Esophagus (tissue), 2 donors: ENCODE measurements around the gene CCRL2. TPM values are rescaled to one million over a fixed set of nuclear protein-coding genes. Genes with fewer than 3 reads are reported as not detected.

Source experiments
- H3K27ac ChIP-seq, 2 donors: one replicate each; pipeline ENCODE4 v1.5.1; 2013; ENCODE audit warnings: low read depth in 2 of 2, mild to moderate bottlenecking in 2 of 2, inconsistent platforms in 1 of 2, low read length in 1 of 2, moderate library complexity in 1 of 2
- H3K27me3 ChIP-seq, 2 donors: one replicate each; pipeline ENCODE4 v1.6.1; 2013; ENCODE audit warnings: low read length in 2 of 2, control low read depth in 1 of 2, mild to moderate bottlenecking in 1 of 2; ENCODE audit not compliant: insufficient read depth in 2 of 2, control insufficient read depth in 1 of 2
- H3K36me3 ChIP-seq, 2 donors: one replicate each; pipeline ENCODE4 v1.6.1; 2013; ENCODE audit warnings: low read length in 1 of 2; ENCODE audit not compliant: control insufficient read depth in 2 of 2, insufficient read depth in 2 of 2
- H3K4me1 ChIP-seq, 2 donors: one replicate each; pipeline ENCODE4 v1.6.1; 2013; ENCODE audit warnings: low read length in 1 of 2; ENCODE audit not compliant: control insufficient read depth in 2 of 2, insufficient read depth in 2 of 2
- H3K4me3 ChIP-seq, 2 donors: one replicate each; pipeline ENCODE4 v1.5.1; 2013; ENCODE audit warnings: low read length in 2 of 2, mild to moderate bottlenecking in 2 of 2, low read depth in 1 of 2, moderate library complexity in 1 of 2
- H3K9me3 ChIP-seq, 2 donors: one replicate each; pipeline ENCODE4 v1.6.1; 2013; ENCODE audit warnings: mild to moderate bottlenecking in 2 of 2, low read depth in 1 of 2, low read length in 1 of 2, moderate library complexity in 1 of 2; ENCODE audit not compliant: control insufficient read depth in 2 of 2, insufficient read depth in 1 of 2
- WGBS, 2 donors: extraction: QIAGEN DNeasy Blood & Tissue Kit; methylation state at CpG; one replicate each; pipeline ENCODE4 v1.1.7; 2013; 5-methylcytosine and 5-hydroxymethylcytosine counted together
- polyA plus RNA-seq, 2 donors: library from polyadenylated mRNA; stranded (reverse); fragments of 200-250 nt; gene quantifications; one replicate each; pipeline ENCODE4 v1.2.3, GENCODE V29; 2013
- donor health status: healthy with polysubstance abuse.
- donor health status: Bipolar disorder and iron deficiency.

Gene CCRL2
- polyA plus RNA-seq, 2 donors, result 0.28 to 0.29 TPM

- no peaks in the 10 kb centered on the region for H3K36me3 ChIP-seq
- no peaks in the 10 kb centered on the region for H3K27me3 ChIP-seq
- H3K27ac ChIP-seq, result no peak overlapping the region
- no peak overlapping the region for H3K4me3 ChIP-seq
- WGBS, 2 donors, result 75 to 93% methylated on average over 2 of the region's 2 CpGs
- no peaks in the 10 kb centered on the region for H3K4me1 ChIP-seq
- no peaks in the 10 kb centered on the region for H3K9me3 ChIP-seq
Measured at GRCh38 chr3:46411271-46411670, 4.2 kb downstream of the CCRL2 start.

GRCh38 chr3:46412786-46413298 lies 5.8 kb downstream of the CCRL2 start:
- Histone ChIP-seq H3K4me3 (no peak overlapping the region), H3K27me3 (no peaks in the 10 kb centered on the region), H3K36me3 (no peaks in the 10 kb centered on the region), H3K27ac (no peak overlapping the region), H3K9me3 (no peaks in the 10 kb centered on the region), H3K4me1 (no peaks in the 10 kb centered on the region)
- 65 to 83% methylated on average over 3 of the region's 3 CpGs for WGBS, 2 donors

- no peaks in the 10 kb centered on the region for H3K4me1 ChIP-seq
- no peak overlapping the region for H3K27ac ChIP-seq
- H3K36me3 ChIP-seq, result no peaks in the 10 kb centered on the region
- WGBS, 2 donors, result 82% methylated on average over 5 of the region's 5 CpGs
- no peaks in the 10 kb centered on the region for H3K27me3 ChIP-seq
- no peaks in the 10 kb centered on the region for H3K9me3 ChIP-seq
- H3K4me3 ChIP-seq, result no peak overlapping the region
Measured at GRCh38 chr3:46413951-46414350, 6.9 kb downstream of the CCRL2 start.

GRCh38 chr3:46414739-46415138 lies 7.7 kb downstream of the CCRL2 start:
- 73 to 77% methylated on average over 4 of the region's 4 CpGs for WGBS, 2 donors
- Histone ChIP-seq H3K9me3 (no peaks in the 10 kb centered on the region), H3K36me3 (no peaks in the 10 kb centered on the region), H3K4me3 (no peak overlapping the region), H3K4me1 (no peaks in the 10 kb centered on the region), H3K27me3 (no peaks in the 10 kb centered on the region), H3K27ac (no peak overlapping the region)

GRCh38 chr3:46416125-46416810 lies 9.2 kb downstream of the CCRL2 start:
- H3K9me3 ChIP-seq, result no peaks in the 10 kb centered on the region

GRCh38 chr3:46416811-46417510 lies 9.9 kb downstream of the CCRL2 start:
- Histone ChIP-seq H3K27me3 (no peaks in the 10 kb centered on the region), H3K4me3 (no peak overlapping the region), H3K9me3 (no peaks in the 10 kb centered on the region), H3K27ac (no peak overlapping the region), H3K4me1 (no peaks in the 10 kb centered on the region), H3K36me3 (no peaks in the 10 kb centered on the region)
- 80% methylated on average over 7 of the region's 7 CpGs for WGBS, 2 donors

More at GRCh38 chr3:46416125-46416810, 9.2 kb downstream of the CCRL2 start:
- Histone ChIP-seq H3K27me3 (no peaks in the 10 kb centered on the region), H3K36me3 (no peaks in the 10 kb centered on the region), H3K4me3 (no peak overlapping the region), H3K4me1 (no peaks in the 10 kb centered on the region), H3K27ac (no peak overlapping the region)
- WGBS, 2 donors, result 37 to 43% methylated on average over 10 of the region's 10 CpGs

GRCh38 chr3:46417841-46418611 lies 11.0 kb downstream of the CCRL2 start:
- H3K4me1 ChIP-seq, result no peaks in the 10 kb centered on the region
- 73 to 80% methylated on average over 9 of the region's 9 CpGs for WGBS, 2 donors
- H3K36me3 ChIP-seq, result no peaks in the 10 kb centered on the region
- H3K27me3 ChIP-seq, result no peaks in the 10 kb centered on the region
- H3K9me3 ChIP-seq, result no peaks in the 10 kb centered on the region
- H3K4me3 ChIP-seq, result no peak overlapping the region
- no peak overlapping the region for H3K27ac ChIP-seq

GRCh38 chr3:46419816-46420215 lies 12.8 kb downstream of the CCRL2 start:
- H3K9me3 ChIP-seq, result no peaks in the 10 kb centered on the region
- H3K36me3 ChIP-seq, result no peaks in the 10 kb centered on the region
- H3K27me3 ChIP-seq, result no peaks in the 10 kb centered on the region
- H3K4me3 ChIP-seq, result no peak overlapping the region
- no peak overlapping the region for H3K27ac ChIP-seq
- 97 to 98% methylated on average over 4 of the region's 4 CpGs for WGBS, 2 donors
- H3K4me1 ChIP-seq, result no peaks in the 10 kb centered on the region

GRCh38 chr3:46420931-46421330 lies 13.9 kb downstream of the CCRL2 start:
- H3K4me1 ChIP-seq, result no peaks in the 10 kb centered on the region
- 87 to 93% methylated on average over 2 of the region's 2 CpGs for WGBS, 2 donors
- H3K27ac ChIP-seq, result no peak overlapping the region
- no peak overlapping the region for H3K4me3 ChIP-seq
- H3K27me3 ChIP-seq, result no peaks in the 10 kb centered on the region
- H3K36me3 ChIP-seq, result no peaks in the 10 kb centered on the region
- no peaks in the 10 kb centered on the region for H3K9me3 ChIP-seq
